ENCODE data around the gene SYP. TPM values are rescaled to one million over a fixed set of nuclear protein-coding genes. Genes with fewer than 3 reads are reported as not detected.
A peak's percentile ranks its signal among the peaks of the same experiment; 100 is the strongest.

The SYP gene
- 0.14 and 0.34 TPM in 2 replicates for total RNA-seq

DNA sequence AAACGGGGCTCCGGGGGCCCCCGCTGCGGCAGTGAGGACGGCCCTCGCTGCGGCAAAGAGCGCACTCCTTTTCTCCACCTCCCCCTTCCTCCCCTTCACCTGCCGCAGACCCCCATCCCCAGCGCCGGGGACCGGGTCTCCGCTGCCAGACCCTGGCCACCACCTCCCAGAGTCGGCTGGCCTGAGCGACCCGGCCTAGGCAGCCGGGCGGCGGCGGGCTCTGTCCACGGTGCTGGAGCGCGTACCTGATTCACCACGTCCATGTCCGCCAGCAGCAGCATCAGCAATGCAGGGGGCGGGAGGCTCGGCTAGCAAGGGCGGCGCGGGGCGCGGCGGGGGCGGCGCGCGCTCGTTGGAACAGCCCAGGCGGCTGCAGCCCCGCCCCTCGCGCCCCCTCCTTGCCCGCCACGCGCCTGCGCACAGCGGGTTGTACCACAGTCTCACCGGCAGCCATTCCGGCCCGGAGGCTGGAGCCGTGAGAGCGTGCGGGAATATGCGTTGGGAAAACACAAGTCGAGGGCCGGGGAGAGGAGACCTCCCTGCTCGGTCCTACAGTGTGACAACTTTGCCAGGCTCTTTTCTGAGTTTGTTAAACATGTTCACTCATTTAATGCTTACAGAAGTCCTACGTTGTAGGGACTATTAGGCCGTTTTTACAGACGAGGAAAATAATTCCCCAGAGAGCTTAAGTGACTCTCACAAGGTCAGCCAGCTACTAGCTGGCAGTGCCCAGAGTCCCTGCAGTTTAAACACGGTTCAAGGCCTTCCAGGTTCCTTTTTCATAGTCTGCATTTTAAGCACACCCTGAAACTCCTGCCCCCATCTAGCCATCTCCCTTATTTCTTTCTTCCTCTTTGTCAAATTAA lies at the start of gene SYP:
Gene SYP, minus strand, starts transcription at position 288 of the 866 bp plus-strand sequence. Its CDS starts 7 bp downstream, at position 281.
- DNase-seq, result peak; percentile 91

DNA sequence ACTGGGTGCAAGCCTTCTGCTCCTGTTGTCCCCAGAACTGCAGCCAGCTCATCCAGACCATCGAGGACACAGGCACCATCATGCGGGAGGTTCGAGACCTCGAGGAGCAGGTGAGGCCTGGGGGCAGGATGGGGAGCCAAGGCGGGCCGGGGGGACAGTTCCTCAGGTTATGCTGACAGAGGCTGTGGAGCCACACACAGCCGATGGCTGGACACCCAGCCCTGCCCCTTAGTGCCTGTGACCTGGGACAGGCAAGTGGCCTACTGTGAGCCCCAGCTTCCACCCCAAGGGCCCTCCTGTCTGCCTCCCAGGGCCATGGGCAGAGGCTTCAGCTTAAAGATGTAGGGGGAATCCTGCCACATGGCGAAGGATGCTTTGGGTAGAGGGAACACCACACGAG lies 49.6 kb upstream of the SYP start:
- no peak for DNase-seq

DNA sequence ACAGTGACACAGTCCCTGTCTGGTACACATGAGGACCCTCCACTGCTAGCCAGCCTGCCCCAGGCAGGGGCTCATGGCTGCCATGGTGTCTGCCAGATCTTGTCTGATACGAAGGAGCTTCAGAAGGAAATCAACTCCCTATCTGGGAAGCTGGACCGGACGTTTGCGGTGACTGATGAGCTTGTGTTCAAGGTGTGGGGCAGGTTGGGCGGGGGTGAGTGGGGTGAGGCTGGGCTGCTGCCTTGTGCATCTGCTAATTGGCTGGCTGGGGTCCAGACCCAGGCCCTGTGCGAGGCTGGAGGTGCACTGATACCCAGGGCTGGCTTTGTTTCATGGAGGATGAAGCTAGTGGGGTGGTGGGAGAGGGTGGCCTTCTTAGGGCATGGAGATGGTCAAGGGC lies 49.1 kb upstream of the SYP start:
- no peak for DNase-seq

DNA sequence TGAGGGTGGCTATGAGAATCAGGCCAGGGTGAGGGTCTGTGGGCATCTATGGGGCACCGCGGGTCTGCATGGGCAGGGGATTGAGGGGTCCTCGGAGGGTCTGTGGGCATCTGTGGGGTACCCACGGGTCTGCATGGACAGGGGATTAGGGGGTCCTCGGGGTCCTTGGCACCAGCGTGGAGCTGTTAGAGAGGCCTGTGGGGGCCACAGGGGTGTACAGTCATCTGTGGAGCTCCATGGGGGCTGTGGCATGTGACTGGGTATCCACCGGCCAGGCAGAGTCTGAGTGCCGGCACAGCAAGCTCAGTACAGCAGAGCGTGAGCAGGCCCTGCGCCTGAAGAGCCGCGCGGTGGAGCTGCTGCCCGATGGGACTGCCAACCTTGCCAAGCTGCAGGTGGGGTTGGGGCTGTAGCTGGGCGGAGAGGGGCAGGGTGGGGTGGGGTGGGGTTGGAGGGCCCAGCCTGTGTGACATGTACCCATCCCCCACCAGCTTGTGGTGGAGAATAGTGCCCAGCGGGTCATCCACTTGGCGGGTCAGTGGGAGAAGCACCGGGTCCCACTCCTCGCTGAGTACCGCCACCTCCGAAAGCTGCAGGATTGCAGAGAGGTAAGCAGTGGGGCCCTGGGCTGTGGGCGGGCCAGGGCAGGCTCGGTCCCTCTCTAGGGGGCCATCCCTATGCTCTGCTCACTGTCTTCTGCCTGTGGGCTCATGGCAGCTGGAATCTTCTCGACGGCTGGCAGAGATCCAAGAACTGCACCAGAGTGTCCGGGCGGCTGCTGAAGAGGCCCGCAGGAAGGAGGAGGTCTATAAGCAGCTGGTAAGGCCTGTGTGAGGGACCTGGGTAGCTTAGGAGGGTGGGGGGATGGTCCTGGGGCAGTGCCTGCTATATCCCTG lies 48.2 kb upstream of the SYP start:
- DNase-seq, result no peak

DNA sequence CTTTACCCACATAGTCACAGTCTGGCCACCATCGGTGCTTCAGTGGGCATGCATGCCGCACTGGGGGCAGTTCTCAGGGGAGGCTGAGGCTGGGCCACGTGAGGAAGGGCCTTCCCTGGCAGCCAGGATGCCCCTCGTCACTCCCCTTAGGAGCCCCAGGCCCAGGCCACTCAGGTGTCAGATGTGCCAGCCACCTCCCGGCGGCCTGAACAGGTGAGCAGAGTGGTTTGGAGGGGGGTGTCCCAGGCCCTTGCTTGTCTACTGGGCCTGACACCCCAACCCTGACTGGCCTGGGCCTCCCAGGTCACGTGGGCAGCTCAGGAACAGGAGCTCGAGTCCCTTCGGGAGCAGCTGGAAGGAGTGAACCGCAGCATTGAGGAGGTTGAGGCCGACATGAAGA lies 47.4 kb upstream of the SYP start:
- DNase-seq, result no peak

DNA sequence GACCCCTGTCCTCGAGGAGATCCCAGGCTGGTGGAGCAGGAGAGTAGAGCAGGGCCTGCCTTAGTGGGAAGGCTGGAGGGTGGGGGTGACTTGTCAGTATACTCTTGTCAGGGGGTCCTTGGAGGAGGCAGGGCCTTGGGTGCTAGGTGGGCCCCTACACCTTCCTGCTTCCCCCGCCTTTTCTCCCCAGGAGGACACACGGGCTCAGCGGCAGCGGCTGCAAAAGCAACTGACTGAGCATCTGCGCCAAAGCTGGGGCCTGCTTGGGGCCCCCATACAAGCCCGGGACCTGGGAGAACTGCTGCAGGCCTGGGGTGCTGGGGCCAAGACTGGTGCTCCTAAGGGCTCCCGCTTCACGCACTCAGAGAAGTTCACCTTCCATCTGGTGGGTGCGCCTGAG lies 46.5 kb upstream of the SYP start:
- DNase-seq, result no peak

DNA sequence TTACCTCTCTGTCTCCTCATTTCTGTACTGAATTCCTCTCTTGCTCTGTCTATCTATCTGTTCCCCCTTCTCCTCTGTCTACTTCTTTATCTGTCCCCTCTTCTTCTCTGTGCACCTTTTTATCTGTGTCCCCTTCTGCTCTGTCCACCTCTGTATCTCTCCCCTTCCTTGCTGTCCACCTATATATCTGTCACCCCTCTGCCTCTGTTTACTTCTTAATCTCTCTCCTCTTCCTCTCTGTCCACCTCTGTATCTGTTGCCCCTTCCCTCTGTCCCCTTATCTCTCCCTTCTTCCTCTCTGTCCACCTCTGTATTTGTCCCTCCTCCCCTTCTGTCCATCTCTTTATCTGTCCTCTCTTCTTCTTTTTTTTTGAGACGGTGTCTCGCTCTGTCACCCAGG lies 44.2 kb upstream of the SYP start:
- no peak for DNase-seq

DNA sequence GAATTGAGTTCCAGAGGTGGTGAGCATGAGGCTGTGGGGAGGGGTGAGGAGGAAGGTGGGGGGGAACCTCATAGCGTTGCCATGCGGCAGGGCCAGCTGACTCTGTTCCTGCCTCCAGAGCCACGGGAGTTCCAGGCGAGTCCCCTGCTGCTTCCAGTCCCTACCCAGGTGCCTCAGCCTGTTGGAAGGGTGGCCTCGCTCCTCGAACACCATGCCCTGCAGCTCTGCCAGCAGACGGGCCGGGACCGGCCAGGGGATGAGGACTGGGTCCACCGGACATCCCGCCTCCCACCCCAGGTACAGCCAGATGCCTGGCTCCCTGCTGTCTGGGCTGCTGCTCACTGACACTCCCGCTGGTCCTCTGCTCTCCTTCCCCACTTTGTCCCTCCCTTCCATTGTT lies 43.2 kb upstream of the SYP start:
- no peak for DNase-seq

DNA sequence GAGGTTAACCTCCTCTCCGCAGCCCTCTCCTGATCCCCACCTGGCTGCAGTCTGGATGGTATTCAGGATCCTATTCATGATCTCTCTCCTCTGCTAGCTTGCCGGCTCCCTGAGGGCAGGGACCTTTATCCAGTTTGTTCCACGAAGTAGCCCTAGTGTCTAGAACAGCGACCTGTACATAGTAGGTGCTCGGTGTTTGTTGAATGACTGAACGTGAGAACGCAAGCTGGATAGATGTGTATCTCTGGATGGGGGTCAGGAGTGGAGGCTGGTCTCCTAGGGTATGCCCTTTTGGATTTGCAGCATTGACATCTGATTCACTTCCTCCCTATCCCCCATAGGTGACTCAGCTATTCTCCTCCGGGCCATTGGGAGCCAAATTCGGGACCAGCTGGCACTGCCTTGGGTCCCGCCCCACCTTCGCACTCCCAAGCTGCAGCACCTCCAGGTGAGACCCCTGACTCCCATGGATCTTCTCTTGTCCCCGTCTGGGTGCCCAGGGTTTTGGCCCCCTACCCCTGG lies 42.6 kb upstream of the SYP start:
- peak; percentile 31 for DNase-seq

DNA sequence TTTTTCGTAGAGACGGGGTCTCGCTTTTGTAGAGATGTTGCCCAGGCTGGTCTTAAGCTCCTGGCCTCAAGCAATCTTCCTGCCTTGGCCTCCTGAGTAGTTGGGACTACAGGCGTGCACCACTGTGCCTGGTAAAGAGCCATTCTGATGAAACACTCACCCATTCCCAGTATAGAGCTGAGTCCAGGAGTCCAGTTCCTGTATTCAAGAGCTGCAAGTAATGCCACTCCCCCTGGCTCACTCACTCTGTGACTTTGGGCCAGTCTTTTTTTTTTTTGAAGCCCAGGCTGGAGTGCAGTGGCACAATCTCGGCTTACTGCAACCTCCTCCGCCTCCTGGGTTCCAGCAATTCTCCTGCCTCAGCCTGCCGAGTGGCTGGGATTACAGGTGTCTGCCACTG lies 38.7 kb upstream of the SYP start:
- DNase-seq, result no peak

DNA sequence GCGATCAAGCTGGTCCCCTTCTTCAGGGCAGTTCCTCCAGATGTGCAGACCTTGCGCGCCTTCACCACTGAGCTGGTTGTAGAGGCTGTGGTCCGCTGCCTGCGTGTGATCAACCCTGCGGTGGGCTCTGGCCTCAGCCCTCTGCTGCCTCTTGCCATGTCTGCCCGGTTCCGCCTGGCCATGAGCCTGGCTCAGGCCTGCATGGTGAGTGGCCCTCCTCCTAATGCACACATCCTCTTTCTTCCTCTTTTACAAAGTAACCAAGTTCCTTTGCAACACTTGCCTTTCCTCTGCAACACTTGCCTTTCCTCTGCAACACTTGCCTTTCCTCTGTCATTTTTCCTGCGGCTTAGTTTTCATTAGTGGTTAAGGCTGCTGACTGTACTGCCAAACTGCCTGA lies 37.1 kb upstream of the SYP start:
- DNase-seq, result no peak

DNA sequence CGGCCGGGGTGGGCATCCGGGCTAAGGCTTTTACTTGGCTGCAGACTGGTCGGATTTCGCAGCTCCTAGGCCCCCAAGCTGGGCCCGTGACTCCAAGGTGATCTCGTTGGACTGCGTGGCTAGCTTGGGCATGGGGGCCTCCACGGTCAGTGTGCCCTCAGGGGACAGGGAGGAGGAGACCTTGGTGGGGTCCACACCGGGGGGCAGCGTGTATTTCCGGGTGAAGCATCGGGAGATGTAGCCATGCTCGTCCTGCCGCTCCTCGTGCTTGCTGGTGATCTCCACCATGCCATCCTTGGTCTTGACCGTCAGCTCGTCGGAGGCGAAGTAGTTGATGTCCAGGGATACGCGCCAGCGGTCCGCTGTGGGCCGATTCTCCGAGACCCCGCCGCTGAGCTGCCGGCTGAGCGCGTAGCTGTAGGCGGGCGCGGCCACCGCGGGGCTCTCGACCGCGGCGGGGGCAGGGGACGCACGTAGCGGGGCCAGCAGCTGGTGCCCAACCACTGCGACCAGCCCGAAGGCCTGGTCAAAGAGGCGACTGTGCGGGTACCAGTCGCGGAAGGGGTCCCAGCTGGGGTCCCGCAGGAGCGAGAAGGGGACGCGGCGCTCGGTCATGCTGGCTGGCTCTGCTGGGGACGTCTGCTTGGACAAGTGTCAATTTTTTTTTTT lies 34.0 kb upstream of the SYP start:
- no peak for DNase-seq

DNA sequence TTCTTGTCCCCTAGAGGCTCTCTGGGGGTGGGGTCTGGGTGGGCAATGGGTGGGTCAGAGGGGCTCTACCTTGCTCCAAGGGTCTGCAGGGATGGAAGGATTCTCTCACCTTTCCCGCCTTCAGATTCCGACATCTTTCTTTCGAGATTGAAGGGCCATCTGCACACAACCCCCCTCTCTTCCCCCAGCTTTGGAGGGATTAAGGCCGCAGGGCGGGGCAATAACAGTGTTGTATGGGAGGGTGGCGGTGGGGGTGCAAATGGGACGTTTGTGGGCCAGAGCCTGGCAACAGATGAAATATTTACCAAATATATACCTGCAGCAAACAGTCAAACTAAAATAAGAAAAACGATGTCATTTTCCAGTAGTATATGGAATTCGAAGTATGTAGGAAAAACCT lies 33.2 kb upstream of the SYP start, which contains the start of gene CACNA1F:
Gene CACNA1F, minus strand, starts transcription at position 165 of the 400 bp plus-strand sequence. Its CDS starts 31 bp downstream, at position 134.
- DNase-seq, result no peak

DNA sequence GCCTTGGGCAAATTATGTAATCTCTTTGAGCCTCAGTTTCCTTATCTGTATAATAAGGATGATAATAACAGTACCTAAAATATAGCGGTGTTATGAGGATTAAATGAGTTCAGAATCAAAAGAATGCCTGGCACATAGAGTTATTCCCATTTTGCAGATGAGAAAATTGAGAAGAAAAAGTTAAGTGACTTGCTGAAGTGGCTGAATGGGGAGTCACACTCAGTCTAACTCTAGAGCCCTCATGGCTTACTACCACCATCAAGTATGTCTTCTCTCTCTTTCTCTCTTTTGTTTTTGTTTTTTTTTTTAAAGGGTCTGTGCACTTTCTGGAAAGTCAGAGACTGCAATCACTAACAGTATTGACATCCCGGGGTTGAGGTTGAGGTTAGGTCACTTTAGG lies 32.5 kb upstream of the SYP start:
- no peak for DNase-seq

DNA sequence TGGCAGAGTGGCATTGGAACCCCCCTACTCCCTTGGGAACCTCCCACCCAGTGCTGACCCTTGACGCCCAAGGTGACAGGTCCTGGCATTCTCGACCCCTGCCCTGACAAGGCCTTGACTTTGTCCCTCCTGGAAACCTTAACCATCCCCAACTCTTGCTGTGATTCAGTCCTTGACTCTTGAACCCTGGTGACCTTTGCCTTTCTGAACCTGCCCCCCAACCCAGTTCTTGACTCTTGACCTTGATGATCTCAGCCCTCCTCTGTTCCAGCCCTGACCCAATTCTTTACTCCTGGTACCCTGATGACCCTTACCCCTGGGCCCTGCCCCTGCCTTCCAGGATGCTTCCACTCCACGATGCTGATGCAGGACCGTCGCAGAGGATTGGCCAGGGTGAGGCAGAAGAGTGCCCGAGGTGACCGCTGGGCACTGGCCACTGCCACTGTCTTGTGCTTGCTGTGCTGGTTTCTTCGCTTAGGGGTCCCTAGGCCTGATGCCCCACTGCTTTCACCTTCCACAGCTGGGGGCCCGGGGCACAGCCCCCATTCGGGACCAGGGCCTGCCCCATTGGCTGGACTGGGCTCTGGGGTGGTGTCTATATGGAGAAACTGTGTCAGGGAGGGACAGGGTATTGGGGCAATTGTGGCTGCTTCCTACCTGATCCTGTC lies 31.5 kb upstream of the SYP start:
- no peak for DNase-seq

DNA sequence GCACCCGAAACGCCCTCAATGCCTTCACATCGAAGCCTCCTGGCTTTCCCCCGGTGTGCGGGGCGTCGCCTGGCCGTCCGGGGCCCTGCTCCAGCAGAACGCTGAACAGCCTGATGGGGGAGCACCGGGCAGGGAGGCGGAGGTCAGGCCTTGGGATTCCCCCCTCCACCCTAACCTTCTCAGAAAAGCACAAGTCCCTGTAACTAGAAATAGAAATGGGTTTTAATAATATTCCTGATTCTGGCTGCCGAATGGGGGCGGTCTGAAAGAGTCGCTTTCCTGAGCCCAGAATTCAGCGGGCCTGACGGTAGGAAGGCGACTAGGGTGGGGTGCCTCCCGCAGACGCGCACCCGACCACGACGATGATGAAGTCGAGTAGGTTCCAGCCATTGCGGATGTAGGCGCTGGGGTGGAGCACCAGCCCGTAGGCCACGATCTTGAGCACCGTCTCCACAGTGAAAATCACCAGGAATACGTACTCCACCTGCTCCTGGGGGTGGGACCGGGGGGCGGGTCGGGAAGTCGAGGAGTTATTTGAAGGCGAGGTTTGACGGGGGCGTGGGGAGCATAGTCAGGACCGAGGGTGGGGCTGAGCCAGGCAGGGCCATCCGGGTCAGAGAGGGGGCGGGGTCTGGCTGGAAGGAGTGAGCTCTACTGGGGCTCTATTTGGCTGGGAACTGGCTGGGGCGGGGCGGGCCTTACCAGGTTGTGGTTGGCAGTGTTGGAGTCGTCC lies 30.7 kb upstream of the SYP start:
- DNase-seq, result peak; percentile 17

DNA sequence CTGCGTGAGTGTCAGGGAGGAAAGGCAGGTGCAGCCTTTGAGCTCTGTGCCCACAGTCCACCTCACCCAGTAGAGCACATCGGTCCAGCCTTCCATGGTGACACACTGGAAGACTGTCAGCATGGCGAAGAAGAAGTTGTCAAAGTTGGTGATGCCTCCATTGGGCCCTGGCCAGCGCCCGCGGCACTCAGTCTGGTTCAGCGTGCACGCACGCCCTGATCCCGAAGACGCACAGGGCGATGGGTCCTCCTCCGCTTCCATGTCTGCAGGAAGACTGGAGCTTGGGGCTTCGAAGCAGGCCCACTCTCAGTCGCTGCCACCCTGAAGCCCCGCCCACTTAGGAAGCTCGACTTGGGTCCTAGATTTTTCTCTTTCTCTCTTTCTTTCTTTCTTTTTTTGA lies 28.2 kb upstream of the SYP start:
- DNase-seq, result no peak

DNA sequence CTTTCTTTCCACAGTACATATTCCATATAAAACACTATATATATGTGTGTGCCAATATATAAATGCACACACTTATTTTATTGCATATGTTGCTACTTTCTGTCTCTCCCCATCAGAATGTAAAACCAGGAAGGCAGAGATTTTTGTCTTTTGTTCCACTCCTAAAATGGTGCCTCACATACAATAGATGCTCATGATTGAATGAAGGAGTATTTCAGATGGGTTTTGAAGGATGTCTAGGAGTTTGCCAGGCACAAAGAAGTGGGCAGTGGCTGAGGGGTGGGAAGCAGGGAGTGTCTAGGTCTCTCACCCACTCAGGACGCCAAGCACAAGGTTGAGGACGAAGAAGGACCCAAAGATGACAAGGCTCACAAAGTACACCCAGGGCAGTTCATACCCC lies 27.7 kb upstream of the SYP start:
- no peak for DNase-seq

DNA sequence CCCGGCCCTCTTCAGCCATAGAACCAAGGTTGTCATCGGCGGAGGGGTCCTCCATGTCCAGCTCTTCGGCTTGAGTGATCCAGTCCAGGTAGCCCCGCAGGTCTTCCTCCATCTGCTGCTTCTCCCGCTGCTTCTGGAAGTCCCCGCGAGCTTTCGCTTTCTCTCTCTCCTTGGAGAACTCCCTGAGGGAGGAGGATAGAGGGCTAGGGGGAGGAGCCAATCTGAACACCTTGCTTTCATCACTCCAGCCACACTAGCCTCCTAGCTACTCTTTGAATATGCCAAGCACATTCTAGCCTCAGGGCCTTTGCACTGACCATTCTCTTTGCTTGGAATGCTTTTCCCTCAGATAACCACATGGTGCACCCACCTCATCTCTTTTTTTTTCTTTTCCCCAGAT lies 27.0 kb upstream of the SYP start:
- no peak for DNase-seq

DNA sequence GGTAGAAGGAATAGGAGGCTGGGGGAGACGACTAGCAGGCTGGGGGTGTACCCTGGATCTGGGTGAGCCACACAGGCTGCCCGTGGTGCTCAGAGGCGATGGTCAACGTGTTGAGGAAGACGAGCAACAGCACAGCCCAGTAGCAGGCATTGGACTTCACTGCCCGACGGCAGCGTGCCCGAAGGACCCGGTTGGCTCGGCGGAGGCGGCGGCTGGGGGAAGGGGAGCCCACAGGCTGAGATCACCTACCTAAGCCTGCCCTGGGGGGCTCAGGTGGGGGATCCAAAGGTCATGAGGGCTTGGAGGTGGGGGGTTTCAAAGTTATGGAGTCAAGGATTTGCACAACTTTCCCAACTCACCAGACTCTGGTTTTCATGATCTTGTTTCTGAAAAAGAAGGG lies 25.9 kb upstream of the SYP start:
- DNase-seq, result no peak

DNA sequence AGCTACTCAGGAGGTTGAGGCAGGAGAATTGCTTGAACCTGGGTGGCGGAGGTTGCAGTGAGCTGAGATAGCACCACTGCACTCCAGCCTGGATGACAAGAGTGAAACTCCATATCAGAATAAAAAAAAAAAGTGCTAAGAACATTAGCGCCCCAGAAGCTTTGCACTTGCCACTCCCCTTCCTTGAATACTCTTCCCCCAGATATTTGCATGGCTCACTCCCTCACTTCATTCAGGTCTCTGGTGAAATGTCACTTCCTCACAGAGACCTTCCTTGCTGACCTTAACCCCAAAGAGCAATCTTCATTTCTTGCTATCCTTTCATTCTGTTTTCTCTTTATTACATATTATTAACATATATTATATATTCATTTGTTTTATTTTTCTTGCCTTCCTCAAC lies 21.9 kb upstream of the SYP start:
- no peak for DNase-seq

DNA sequence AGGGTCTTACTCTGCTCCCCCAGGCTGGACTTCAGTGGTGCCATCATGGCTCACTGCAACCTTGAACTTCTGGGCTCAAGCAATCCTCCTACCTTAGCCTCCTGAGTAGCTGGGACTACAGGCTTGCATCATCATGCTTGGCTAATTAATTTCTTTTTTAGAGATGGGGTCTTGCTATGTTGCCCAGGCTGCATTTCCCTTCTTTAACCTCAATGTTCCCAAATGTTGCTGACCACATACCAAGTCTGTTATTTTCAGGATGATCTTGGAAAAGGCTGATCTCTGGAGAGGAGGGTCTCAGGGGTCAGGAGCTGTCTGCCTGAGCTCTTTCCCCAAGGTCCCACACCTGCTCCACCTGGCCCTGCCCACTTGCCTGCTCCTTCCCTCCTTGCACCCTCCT lies 20.1 kb upstream of the SYP start:
- no peak for DNase-seq

Measured in dermis blood vessel endothelial cell (primary cell).